ENCODE measurements around the gene TTC28.
"Not testable (repeated sequence)": the region's sequence is repeated elsewhere in the genome, so short reads cannot be mapped to it uniquely, and the experiment has no call there.

Gene TTC28

GRCh38 chr22:28394513-28395110 lies 285.0 kb downstream of the TTC28 start:
- no peak overlapping the region for H3K27ac ChIP-seq
- no peak for DNase-seq (ENCODE audit: low read depth, low spot score)

GRCh38 chr22:28381429-28382167 lies 298.0 kb downstream of the TTC28 start:
- no peak overlapping the region for H3K27ac ChIP-seq
- no peak for DNase-seq (ENCODE audit: low read depth, low spot score)

GRCh38 chr22:28379951-28380350 lies 299.7 kb downstream of the TTC28 start:
- H3K27ac ChIP-seq, result no peak overlapping the region
- no peak for DNase-seq (ENCODE audit: low read depth, low spot score)

- no peak for DNase-seq (ENCODE audit: low read depth, low spot score)
Observed at GRCh38 chr22:28379075-28379779, 300.4 kb downstream of the TTC28 start.

GRCh38 chr22:28375761-28376534 lies 303.7 kb downstream of the TTC28 start:
- no peak overlapping the region for H3K27ac ChIP-seq
- DNase-seq (ENCODE audit: low read depth, low spot score), result no peak

More at GRCh38 chr22:28379075-28379779, 300.4 kb downstream of the TTC28 start:
- H3K27ac ChIP-seq, result no peak overlapping the region

- H3K27ac ChIP-seq, result no peak overlapping the region
- no peak for DNase-seq (ENCODE audit: low read depth, low spot score)
Observed at GRCh38 chr22:28373831-28374230, 305.8 kb downstream of the TTC28 start.

GRCh38 chr22:28369854-28370253 lies 309.8 kb downstream of the TTC28 start:
- no peak for DNase-seq (ENCODE audit: low read depth, low spot score)
- no peak overlapping the region for H3K27ac ChIP-seq

- no peak for DNase-seq (ENCODE audit: low read depth, low spot score)
- H3K27ac ChIP-seq, result no peak overlapping the region
Observed at GRCh38 chr22:28366856-28367255, 312.8 kb downstream of the TTC28 start.

GRCh38 chr22:28365371-28365770 lies 314.3 kb downstream of the TTC28 start:
- no peak for DNase-seq (ENCODE audit: low read depth, low spot score)
- no peak overlapping the region for H3K27ac ChIP-seq

GRCh38 chr22:28364105-28364504 lies 315.5 kb downstream of the TTC28 start:
- not testable (repeated sequence) for H3K27ac ChIP-seq; DNase-seq (ENCODE audit: low read depth, low spot score)

GRCh38 chr22:28360939-28361338 lies 318.7 kb downstream of the TTC28 start:
- H3K27ac ChIP-seq, result no peak overlapping the region
- DNase-seq (ENCODE audit: low read depth, low spot score), result no peak

- DNase-seq (ENCODE audit: low read depth, low spot score), result no peak
- no peak overlapping the region for H3K27ac ChIP-seq
Observed at GRCh38 chr22:28358312-28358711, 321.3 kb downstream of the TTC28 start.

- no peak overlapping the region for H3K27ac ChIP-seq
- DNase-seq (ENCODE audit: low read depth, low spot score), result no peak
Observed at GRCh38 chr22:28357193-28357592, 322.4 kb downstream of the TTC28 start.

- no peak overlapping the region for H3K27ac ChIP-seq
- no peak for DNase-seq (ENCODE audit: low read depth, low spot score)
Observed at GRCh38 chr22:28351476-28351875, 328.2 kb downstream of the TTC28 start.

- H3K27ac ChIP-seq, result no peak overlapping the region
Observed at GRCh38 chr22:28348613-28349609, 330.7 kb downstream of the TTC28 start.

GRCh38 chr22:28346308-28346707 lies 333.3 kb downstream of the TTC28 start:
- DNase-seq (ENCODE audit: low read depth, low spot score), result no peak
- H3K27ac ChIP-seq, result no peak overlapping the region

More at GRCh38 chr22:28348613-28349609, 330.7 kb downstream of the TTC28 start:
- no peak for DNase-seq (ENCODE audit: low read depth, low spot score)

GRCh38 chr22:28344918-28345703 lies 334.5 kb downstream of the TTC28 start:
- no peak for DNase-seq (ENCODE audit: low read depth, low spot score)
- H3K27ac ChIP-seq, result no peak overlapping the region

- no peak overlapping the region for H3K27ac ChIP-seq
- DNase-seq (ENCODE audit: low read depth, low spot score), result no peak
Observed at GRCh38 chr22:28341001-28341400, 338.6 kb downstream of the TTC28 start.

- no peak overlapping the region for H3K27ac ChIP-seq
- no peak for DNase-seq (ENCODE audit: low read depth, low spot score)
Observed at GRCh38 chr22:28333088-28333487, 346.6 kb downstream of the TTC28 start.
